ENCODE data around the gene SUZ12.
"Not testable (repeated sequence)": the region's sequence is repeated elsewhere in the genome, so short reads cannot be mapped to it uniquely, and the experiment has no call there.

The SUZ12 gene

DNA sequence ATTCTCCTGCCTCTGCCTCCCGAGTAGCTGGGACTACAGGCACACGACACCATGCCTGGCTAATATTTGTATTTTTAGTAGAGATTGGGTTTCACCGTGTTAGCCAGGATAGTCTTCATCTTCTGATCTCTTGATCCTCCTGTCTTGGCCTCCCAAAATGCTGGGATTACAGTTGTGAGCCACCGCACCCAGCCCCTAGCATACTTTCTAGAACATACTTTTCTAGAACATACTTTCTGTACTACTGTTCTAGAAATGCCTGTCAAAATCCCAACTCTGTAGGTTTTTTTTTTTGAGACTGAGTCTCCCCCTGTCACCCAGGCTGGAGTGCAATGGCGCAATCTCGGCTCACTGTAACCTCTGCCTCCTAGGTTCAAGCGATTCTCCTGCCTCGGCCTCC is 27.3 kb downstream of the SUZ12 start:
- DNase-seq = not testable (repeated sequence)

GRCh38 chr17:31967648-31968047 is 30.8 kb downstream of the SUZ12 start:
- no peak for DNase-seq

DNA sequence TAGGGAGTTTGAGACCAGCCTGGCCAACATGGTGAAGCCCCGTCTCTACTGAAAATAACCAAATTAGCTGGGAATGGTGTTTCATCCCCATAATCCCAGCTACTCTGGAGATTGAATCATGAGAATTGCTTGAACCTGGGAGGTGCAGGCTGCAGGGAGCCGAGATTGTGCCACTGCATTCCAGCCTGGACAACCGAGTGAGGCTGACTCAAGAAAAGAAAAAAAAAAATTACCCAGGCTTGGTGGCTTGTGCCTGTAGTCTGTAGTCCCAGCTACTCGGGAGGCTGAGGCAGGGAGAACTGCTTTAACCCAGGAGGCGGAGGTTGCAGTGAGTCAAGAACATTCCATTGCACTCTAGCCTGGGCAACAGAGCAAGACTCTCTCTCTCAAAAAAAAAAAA is 33.6 kb downstream of the SUZ12 start:
- DNase-seq = not testable (repeated sequence)

DNA sequence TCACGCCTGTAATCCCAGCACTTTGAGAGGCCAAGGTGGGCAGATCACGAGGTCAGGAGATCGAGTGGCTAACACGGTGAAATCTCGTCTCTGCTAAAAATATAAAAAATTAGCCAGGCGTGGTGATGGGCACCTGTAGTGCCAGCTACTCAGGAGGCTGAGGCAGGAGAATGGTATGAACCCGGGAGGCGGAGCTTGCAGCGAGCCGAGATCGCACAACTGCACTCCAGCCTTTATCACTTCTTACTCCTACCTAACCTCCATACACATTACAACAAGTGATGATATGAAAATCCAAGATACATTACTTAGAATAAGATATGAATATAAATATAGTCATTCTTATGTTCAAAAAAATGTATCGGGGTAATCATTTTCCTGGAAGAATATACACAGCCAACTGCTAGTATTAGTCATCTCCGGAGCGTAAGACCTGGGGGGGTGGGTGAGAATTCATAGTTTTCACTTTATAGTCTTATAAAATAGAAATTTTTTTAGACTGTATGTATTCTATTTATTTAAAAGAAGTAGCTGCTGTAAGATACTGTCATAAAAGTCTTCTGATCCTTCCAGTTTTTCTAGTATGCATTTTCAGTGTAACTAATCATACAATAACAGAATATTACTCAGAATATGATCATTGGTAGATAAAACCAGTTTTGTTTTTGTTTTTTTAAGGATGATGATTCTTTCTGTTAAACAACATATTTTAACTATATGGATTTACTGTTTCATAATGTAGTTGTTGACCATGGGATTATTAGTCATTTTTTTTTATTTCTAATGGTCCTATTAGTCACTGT is 37.7 kb downstream of the SUZ12 start:
- DNase-seq = not testable (repeated sequence)

GRCh38 chr17:31975391-31975790 is 38.6 kb downstream of the SUZ12 start:
- DNase-seq = not testable (repeated sequence)

DNA sequence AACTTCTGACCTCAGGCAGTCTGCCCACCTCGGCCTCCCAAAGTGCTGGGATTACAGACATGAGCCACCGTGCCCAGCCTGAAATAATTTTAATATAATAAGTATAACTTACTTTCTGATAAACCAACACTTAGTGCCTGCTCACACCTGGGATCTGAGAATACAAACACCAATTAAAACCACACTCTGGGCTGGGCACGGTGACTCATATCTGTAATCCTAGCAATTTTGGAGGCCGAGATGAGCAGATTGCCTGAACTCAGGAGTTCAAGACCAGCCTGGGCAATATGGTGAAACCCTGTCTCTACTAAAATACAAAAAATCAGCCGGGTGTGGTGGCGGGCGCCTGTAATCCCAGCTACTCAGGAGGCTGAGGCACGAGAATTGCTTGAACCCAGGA is 55.0 kb downstream of the SUZ12 start:
- not testable (repeated sequence) for DNase-seq

- DNase-seq = no peak
Measured at GRCh38 chr17:31997005-31997404, 60.2 kb downstream of the SUZ12 start.

GRCh38 chr17:32006957-32007462 is 70.2 kb downstream of the SUZ12 start, which contains the start of gene LRRC37B:
Gene LRRC37B (plus strand): TSS chr17:32007383. CDS start chr17:32021393, 14,010 bp downstream.
- DNase-seq = peak; percentile 51

- no peak for DNase-seq
Measured at GRCh38 chr17:32007463-32008298, 70.9 kb downstream of the SUZ12 start.

- no peak for DNase-seq
Measured at GRCh38 chr17:32009262-32009542, 72.4 kb downstream of the SUZ12 start.

DNA sequence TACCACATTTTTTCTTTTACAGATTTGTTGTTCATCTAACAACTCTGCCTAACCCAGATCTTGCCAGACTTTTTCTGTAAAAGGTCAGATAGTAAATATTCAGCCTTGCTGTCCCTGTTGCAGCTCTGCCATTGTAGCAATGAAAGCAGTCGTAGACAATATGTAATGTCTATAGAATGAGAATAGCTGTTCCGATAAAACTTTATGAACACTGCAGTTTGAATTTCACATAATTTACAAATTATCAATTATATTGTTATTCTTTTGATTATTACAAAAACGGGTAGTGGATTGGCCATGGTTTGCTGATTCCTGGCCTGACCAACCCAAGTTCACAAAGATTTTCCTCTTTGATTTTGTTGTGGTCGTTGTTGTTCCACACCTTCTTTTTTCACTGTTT is 73.3 kb downstream of the SUZ12 start:
- no peak for DNase-seq

DNA sequence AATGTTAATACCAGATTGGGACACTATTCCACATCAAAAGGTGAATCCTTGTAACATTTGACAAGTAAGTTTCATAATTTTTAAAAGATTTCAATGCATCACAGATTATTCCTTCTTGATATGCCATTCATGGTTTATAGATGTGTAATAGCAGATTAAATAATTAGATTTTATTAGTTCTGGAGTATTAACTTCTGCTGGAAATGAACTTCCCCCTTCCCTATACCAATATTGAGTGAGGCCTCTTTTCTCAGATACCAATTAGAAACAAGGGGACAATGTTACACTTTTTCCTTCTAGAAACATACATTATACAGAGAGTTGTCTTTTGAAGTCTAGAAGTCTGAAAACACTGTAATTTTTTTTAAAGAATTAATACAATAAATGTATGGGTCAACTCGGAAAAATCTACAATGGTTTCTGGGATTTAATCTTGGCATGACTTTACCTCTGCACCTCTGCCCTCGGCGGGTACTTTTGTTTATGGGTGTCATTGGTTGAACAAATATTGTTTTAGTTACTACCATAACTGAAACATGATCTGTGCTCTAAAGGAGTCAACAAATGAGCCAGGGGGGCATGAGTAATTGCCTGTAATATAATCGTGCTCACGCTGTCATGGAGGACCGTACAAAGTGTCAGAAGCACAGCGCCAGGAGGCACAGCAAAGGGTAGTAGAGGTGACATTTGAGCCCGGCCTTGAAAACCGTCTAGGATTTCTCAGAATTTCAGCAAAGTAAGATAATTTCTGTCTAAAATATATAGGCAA is 78.6 kb downstream of the SUZ12 start:
- peak; percentile 69 for DNase-seq

DNA sequence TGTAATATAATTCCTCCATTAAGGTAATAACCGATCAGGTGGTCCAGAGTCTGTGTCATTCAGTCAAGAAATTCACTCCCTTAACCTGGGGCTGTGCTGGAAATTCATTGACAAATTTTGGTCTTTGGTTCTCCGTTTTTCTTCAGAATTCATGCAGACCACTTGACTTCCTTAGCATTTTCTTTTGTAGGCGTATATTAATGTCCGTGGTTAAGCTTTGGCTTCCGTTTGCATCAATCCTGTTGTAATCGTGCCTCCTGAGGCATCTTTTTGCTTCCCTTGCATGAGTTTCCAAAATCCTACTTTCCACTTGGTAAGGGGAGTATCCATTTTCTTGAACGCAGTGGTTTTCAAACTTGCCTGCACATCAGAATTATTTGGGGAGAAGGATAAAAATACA is 79.4 kb downstream of the SUZ12 start:
- no peak for DNase-seq

DNA sequence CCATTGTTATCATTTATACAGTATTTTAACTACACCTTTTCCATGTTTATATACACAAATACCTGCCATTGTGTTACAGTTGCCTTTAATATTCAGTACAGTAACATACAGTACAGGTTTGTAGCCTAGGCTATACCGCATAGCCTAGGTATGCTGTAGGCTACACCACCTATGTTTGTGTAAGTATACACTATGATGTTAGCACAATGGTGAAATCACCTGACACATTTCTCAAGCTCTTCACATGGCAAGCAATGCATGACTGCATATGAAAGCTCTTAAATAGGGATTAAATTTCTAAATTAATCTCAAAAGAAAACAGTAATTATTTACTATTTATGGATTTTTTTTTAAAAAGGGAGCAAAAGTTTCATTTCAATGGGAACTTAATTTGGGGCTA is 82.4 kb downstream of the SUZ12 start:
- no peak for DNase-seq

DNA sequence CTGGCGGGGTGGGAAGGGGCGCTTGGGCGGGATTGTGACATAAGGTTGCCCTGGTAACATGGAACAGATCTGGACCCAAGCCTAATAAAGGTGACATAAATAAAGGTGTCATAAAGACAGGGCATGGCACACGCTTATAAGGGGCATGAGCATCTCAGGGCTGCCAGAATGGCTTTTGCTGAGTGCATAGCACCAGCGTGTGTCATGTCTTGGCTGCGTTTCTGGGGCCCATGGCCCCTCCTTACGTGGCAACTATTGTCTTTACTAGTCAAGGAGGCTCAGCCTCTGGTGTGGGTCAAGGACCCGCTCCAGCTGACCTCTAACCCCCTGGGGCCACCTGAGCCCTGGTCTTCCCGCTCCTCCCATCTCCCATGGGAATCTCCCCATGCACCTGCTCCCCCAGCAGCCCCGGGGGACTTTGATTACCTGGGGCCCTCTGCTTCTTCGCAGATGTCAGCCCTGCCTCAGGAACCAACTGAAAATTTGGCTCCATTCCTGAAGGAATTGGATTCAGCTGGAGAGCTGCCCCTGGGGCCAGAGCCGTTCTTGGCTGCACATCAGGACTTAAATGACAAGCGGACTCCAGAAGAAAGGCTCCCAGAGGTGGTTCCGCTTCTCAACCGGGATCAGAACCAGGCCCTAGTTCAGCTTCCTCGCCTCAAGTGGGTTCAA is 84.3 kb downstream of the SUZ12 start:
- DNase-seq = no peak

DNA sequence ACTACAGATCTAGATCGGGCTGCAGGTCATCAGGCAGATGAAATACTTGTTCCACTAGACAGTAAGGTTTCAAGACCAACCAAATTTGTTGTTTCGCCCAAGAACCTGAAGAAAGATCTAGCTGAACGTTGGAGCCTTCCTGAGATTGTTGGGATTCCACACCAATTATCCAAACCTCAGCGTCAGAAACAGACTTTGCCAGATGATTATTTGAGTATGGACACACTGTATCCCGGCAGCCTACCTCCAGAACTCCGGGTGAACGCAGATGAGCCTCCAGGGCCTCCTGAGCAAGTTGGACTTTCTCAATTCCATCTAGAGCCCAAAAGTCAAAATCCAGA is 84.8 kb downstream of the SUZ12 start:
- DNase-seq = no peak

GRCh38 chr17:32022554-32022953 is 85.7 kb downstream of the SUZ12 start:
- not testable (repeated sequence) for DNase-seq

DNA sequence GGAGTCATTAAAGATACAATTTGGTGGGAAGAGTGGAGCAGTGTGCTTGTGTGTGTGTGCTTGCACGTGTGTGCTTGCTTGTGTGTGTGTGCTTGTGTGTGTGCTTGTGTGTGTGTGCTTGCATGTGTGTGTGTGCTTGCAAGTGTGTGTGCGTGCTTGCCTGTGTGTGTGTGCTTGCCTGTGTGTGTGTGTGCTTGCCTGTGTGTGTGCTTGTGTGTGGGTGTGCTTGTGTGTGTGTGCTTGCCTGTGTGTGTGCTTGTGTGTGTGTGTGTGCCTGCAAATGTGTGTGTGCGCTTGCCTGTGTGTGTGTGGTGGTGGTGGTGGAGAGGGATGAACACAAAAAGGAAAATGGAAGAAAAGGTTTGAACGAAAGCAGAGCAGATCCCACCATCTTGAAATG is 90.5 kb downstream of the SUZ12 start:
- DNase-seq = not testable (repeated sequence)

DNA sequence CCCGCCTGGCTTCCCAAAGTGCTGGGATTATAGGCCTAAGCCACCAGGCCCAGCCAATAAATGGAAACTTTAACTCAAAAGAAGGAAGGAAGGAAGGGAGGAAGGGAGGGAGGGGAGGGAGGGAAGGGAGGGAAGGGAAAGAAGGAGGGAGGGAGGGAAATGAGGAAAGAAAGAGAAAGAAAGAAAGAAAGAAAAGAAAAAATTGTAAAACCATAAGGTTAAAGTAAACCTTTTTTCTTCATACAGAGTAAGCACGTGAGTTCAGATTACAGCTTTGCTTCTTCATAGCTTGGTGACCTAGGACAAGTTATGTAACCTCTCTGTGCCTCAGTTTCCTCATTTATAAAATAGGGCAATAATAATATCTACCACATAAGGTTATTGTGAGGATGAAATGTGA is 96.4 kb downstream of the SUZ12 start:
- DNase-seq = no peak

GRCh38 chr17:32033812-32034211 is 97.0 kb downstream of the SUZ12 start:
- not testable (repeated sequence) for DNase-seq

GRCh38 chr17:32040246-32040645 is 103.4 kb downstream of the SUZ12 start:
- not testable (repeated sequence) for DNase-seq

- not testable (repeated sequence) for DNase-seq
Measured at GRCh38 chr17:32041306-32041875, 104.6 kb downstream of the SUZ12 start.

All from SHP77 treated with DMSO at 0.1 percent for 48 hours (cell line).